HG02884 (cell line): ENCODE data around the gene NDUFB3.
A peak's percentile ranks its signal among the peaks of the same experiment; 100 is the strongest.
"Not testable (repeated sequence)": the region's sequence is repeated elsewhere in the genome, so short reads cannot be mapped to it uniquely, and the experiment has no call there.

Experiments used
- ATAC-seq: cut with Tn5 transposase; IDR thresholded peaks from one replicate; pipeline ENCODE4 v1.9.1; 2021; ENCODE audit warnings: mild to moderate bottlenecking, moderate library complexity; ENCODE audit not compliant: unreplicated experiment

NDUFB3 gene

GRCh38 chr2:201084863-201085262 is 13.1 kb downstream of the NDUFB3 start:
- no peak for ATAC-seq

GRCh38 chr2:201090574-201090973 is 18.8 kb downstream of the NDUFB3 start:
- ATAC-seq = no peak

GRCh38 chr2:201093573-201093972 is 21.8 kb downstream of the NDUFB3 start:
- ATAC-seq = no peak

DNA sequence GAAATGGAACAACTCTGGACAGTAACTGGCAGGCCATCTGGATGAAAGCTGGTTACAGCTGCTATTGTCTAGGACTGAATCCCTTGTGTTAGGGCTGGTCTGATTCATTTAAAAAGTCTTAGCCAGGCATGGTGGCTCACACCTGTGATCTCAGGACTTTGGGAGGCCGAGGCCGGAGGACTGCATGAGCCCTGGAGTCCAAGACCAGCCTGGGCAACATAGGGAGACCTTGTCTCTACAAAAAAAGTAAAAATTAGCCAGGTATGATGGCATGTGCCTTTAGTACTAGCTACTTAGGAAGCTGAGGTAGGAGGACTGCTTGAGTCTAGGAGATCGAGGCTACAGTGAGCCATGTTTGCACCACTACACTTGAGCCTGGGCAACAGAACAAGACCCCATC is 28.7 kb downstream of the NDUFB3 start:
- ATAC-seq = no peak

GRCh38 chr2:201105759-201106158 is 34.0 kb downstream of the NDUFB3 start:
- no peak for ATAC-seq

GRCh38 chr2:201107624-201108023 is 35.8 kb downstream of the NDUFB3 start:
- no peak for ATAC-seq

GRCh38 chr2:201108341-201108740 is 36.5 kb downstream of the NDUFB3 start:
- no peak for ATAC-seq

GRCh38 chr2:201109186-201109585 is 37.4 kb downstream of the NDUFB3 start:
- no peak for ATAC-seq

DNA sequence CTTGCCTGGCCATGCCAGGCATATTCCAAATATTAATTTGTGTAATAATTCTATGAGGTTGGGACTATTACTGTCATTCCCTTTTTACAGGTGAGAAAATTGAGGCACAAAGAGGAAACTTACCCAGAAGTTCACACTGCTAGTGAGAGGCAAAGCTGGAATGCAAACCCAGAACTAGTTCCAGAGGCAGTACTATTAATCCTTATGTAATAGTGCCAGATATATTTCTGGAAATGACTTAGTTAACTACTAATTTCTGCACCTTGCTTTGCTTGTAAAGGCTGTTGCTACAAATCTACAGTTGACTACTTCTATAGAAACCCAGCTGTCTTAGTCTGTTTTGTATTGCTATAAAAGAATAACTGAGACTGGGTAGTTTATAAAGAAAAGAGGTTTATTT is 38.8 kb downstream of the NDUFB3 start:
- no peak for ATAC-seq

DNA sequence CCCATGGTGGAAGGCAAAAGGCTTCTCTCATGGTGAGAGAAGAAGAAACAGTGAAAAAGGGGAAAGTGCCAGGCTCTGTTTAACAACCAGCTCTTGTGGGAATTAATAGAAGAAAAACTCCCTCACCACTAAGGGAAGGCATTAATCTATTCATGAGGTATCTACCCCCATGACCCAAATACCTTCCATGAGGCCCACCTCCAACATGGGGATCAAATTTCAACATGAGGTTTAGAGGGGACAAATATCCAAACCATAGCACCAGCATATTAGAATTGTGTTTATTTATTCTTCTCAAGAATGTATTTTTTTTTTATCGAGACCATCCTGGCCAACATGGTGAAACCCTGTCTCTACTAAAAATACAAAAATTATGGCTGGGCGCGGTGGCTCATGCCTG is 39.3 kb downstream of the NDUFB3 start:
- no peak for ATAC-seq

DNA sequence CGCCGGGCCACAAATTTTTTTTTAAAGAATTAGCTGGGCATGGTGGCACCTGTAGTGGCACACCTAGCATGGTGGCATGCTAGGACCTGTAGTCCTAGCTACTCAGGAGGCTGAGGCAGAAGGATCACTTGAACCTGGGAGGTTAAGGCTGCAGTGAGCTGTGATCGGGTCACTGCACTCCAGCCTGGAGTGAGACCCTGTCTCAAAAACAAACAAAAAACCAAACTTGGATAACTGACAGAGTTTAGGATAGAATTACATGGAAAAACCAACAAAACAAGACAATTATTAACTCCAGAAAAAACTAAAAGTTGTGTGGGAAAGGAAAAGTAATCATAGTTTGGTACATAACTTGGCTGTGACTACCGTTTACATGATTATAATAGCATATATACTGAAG is 42.5 kb downstream of the NDUFB3 start:
- no peak for ATAC-seq

DNA sequence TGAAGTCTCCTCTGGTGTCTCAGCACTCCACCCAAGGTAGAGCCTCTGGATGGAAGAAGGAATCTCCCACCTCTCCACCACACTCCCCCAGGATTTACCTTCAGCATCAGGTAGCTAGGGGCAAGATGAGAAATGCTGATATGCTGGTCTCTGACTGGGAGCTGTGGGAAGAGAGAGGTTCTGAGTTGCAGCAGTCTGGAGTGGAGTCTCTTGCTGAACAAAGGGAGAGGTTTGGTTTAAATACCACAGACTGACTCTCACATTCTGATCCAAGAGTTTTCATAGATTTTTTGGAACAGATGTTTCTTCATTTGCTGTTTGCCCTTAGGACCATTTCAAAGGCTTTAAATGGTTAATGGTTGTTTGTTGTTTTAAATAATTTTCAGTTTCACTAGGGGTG is 43.0 kb downstream of the NDUFB3 start:
- ATAC-seq = no peak

DNA sequence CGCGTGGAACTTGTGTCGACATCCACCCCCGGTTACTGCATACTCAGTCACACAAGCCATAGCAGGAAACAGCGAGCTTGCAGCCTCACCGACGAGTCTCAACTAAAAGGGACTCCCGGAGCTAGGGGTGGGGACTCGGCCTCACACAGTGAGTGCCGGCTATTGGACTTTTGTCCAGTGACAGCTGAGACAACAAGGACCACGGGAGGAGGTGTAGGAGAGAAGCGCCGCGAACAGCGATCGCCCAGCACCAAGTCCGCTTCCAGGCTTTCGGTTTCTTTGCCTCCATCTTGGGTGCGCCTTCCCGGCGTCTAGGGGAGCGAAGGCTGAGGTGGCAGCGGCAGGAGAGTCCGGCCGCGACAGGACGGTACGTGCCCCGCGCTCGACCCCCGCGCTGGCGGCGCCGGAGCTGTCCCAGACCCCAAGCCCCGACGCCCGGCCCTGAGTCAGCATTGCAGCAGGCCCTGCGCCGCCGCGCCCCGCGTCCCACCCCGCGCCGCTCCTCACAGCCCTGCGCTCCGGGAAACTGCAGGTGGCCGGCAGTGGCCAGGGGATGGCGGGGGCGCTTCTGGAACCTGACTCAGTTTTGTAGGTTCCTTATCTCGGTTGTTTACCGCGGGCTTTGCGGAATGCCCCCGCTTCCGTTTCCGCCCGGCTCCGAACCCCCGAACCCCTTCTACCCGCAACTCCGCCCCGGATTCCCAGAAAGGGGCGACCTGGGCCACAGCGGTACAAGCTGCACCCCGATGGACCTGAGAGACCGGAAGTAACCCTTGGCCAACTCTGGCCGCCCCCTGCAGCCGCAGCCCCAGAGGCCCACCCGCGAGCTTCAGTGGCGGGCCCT is 44.5 kb downstream of the NDUFB3 start, which contains the start of gene CFLAR:
Gene CFLAR, plus strand, starts transcription at position 50 of the 844 bp plus-strand sequence. CDS start 13,702 bp downstream, outside the sequence.
- peak; percentile 30 for ATAC-seq

DNA sequence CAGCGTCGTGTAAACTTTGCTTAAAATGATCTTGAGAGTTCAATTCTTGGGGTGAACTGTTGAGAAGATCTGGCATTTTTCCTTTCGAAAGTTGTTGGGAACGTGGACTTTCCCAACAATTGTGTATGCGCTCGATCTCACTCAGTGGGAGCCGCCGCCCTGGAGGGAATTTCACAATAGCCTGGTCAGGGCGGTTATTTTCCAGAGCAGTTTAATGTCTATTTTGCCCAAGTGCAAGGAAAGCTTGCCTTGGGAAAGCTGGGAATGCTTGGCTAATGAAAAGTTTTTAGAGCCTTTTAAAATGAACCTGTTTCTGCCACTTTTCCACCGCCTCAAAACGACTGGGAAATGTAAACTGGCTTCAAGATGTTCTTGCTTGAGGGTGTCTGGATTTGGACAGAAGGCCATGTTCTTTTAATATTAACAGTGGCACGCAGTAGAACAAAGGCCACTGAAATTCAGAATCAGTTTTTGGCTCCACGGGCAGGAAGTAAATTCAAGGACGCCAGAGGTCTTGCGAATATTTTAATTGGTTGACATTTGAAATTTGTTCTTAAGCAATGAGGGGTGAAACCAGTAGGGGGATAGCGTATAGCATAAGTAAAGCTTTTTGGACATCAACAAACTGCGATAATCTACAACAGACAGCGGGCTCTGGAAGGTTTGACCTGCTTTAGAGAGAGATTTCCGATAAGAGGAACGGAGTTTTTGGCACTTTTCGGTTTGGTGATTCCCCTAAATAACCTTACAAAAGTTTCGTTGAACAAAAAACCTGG is 45.3 kb downstream of the NDUFB3 start:
- no peak for ATAC-seq

GRCh38 chr2:201117735-201118094 is 45.9 kb downstream of the NDUFB3 start:
- ATAC-seq = not testable (repeated sequence)

DNA sequence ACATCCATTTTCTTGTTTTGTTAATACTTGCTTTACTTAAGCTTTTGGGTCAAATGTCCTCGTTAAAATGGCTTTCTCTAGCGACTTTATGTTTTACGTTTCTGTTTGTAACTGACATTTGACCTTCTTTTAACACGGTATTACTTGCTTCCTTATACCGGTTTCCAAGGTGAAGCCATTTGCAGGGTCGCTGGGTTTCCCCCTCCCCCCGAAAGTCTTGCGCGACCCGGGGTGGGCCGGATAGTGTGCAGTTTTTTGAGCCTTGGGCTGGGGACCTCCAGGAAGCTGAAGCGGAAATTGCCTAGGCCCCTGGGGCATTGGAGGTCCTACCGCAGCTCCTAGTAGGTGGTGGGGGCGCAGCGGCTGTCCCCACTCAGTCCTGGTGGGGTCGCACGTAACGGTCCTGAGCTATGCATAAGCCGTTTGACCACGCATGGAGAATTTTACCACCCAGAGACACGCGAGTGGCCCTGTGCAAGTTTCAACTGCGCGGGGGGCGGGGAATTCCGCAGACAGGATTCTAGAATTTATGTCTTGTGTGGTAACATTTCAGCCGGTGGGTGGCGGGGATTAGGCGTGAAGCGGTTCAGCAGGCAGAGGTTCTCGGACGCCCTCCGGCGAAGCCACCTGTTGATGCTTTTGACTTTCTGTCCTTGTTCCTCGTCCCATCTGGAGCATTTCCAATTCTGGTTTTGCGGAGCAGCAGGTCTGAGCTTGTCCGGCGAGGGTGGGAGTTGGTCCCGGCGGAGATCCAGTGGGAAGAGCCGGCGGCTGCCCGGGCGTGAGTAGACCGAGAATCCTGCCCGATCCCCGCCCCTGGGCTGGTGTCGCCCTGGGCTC is 46.5 kb downstream of the NDUFB3 start:
- ATAC-seq = peak; percentile 40

DNA sequence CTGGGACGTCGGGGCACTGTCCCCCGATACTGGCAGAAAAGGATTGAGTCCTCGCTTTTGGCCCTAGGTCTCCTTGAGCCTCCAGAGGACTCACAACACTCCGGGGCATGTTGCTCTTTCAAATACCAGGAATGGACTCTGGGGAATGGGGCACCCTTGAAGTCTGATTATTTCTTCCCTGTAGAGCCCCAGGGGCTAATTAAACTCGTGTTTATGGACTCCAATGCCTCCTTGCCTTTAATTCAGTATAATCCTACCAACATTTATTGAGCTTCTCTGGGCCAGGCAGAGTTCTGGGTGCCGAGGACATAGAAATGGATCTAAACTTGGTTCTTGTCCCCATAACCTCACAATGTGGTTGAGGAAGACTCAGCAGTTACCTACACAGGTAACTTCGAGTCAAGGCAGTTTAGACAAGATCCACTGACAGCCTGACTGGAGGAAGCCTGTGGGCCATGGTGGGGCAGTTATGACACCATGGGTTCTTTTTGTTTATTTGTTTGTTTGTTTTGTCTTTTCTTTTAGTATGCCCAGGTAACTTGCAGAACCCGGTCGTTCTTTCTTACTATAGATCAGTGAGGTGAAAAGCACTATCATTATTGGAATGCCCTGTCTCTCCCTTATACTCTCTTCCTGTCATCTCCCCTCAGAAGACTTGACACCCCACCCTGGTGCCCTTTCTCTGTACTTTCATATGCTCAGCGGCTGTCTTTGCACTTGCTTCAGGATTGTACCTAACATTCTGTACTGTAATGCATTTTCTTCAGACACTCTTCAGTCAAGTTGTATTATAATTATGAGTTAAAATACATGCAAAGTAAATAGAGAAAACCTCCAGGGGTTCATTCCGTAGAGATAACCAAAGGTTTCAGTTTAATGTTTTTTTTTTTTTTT is 47.4 kb downstream of the NDUFB3 start:
- no peak for ATAC-seq

DNA sequence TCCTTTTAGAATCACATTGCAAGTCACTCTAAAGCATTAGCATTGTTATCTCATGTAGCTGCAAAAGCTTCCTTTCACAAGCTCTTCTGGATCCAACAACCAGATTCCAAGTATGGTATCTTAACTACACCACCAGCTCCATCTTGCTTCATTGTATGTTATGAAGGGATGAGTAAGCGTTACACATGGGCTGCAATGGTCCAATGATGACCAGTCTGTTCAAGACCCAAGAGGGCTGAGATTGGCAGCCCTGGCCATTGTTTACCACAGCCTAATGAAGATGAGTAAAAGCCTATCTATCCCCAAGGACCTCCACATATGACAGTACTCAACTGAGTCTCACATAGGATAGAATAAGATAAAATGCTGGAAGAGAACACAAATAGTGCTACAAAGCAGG is 50.5 kb downstream of the NDUFB3 start:
- ATAC-seq = no peak

GRCh38 chr2:201126308-201127151 is 54.7 kb downstream of the NDUFB3 start:
- ATAC-seq = no peak
